SK-MEL-5 (cell line): ENCODE measurements around the gene LRRIQ4. TPM values are rescaled to one million over a fixed set of nuclear protein-coding genes. Genes with fewer than 3 reads are reported as not detected.

Source experiments
- DNase-seq: peaks from one replicate; pipeline ENCODE4 v3.0.0-alpha.2; 2016; ENCODE audit warnings: low read depth, low spot score
- in situ Hi-C: cut with HindIII; loops from 2 replicates; pipeline ENCODE4 v1.10.0; 2016; ENCODE audit warnings: low sequenced_read_pairs, high pct_unique_total_duplicates, low pct_unique_long_range_greater_than_20kb
- polyA plus RNA-seq, 2 experiments: library from polyadenylated mRNA; depleted of rRNA; stranded (reverse); fragments of >200 nt; gene quantifications; 2 replicates each; pipeline ENCODE4 v1.2.3, GENCODE V29; 2015
- total RNA-seq: library from RNA; depleted of rRNA; stranded (reverse); fragments of >200 nt; shearing (Covaris generic); gene quantifications from 2 replicates; pipeline ENCODE4 v1.2.3, GENCODE V29; 2014; rRNA removed

LRRIQ4 gene
- total RNA-seq = not detected in 2 replicates
- polyA plus RNA-seq (2015; cell fraction: cytosol; rRNA removed) = not detected in 2 replicates
- not detected in 2 replicates for polyA plus RNA-seq (2015; cell fraction: nucleus; rRNA removed)

- DNase-seq = peak; percentile 75
- in situ Hi-C loops = no loop called here
Observed at GRCh38 chr3:169812332-169813235, at the start of gene LRRIQ4, which contains the start of gene LRRC34. Gene LRRIQ4 (plus strand): TSS chr3:169812870. CDS start chr3:169821922, 9,052 bp downstream. Gene LRRC34 (minus strand): TSS chr3:169812904. CDS start chr3:169812548, 356 bp downstream.

GRCh38 chr3:169764312-169764881, 48.3 kb upstream of the LRRIQ4 start:
- in situ Hi-C loops = no loop called here
- DNase-seq = no peak

- in situ Hi-C loops = no loop called here
- peak; percentile 60 for DNase-seq
Observed at GRCh38 chr3:169764882-169765612, 47.6 kb upstream of the LRRIQ4 start, which contains the start of gene TERC. Gene TERC (minus strand): TSS chr3:169765060.

DNA sequence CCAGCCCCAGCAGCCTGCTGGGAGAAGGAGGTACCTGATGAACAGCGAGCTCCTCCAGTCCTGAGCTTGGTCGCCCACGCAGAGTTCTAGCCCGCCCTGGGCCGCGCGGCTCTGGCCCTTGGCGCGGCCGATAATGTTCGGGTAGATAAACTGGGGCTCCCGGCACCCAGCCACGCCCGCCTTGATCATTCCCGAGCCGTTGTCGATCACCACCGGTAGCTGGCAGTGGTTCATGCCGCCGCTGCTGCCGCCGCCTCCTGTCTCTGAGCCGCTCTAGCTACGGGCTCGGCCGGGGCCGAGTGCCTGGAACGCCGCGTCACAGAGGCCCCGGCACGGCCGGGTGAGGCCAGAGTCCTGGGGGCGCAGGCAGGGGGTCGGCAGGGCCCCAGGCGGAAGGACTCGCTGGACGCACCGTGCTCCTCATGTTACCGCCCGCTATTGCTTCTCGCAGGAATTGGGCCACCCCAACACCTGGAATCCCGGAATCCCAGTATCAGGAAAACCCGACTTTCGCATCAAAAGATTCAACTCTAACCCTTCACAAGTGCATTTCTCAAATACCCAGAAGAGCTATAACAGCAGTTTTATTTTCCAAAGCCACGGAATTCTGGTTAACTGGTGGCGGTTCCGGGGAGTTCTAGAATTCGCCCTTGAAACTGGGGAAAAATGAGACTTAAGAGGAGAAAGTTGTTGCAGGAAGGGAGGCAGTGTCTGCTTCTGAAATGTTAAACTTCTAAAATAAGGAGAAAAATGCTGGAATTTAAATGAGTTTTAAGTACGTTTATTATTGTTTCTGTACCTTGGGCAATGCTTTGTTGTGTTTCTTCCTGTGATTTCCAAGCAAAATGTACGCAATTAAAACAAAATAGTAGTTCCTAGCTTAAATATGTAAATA, 43.1 kb upstream of the LRRIQ4 start, which contains the start of gene ACTRT3:
Gene ACTRT3 (minus strand): TSS at position 275 of the 895 bp plus-strand sequence. CDS start 41 bp downstream, at position 234.
- DNase-seq = peak; percentile 18

DNA sequence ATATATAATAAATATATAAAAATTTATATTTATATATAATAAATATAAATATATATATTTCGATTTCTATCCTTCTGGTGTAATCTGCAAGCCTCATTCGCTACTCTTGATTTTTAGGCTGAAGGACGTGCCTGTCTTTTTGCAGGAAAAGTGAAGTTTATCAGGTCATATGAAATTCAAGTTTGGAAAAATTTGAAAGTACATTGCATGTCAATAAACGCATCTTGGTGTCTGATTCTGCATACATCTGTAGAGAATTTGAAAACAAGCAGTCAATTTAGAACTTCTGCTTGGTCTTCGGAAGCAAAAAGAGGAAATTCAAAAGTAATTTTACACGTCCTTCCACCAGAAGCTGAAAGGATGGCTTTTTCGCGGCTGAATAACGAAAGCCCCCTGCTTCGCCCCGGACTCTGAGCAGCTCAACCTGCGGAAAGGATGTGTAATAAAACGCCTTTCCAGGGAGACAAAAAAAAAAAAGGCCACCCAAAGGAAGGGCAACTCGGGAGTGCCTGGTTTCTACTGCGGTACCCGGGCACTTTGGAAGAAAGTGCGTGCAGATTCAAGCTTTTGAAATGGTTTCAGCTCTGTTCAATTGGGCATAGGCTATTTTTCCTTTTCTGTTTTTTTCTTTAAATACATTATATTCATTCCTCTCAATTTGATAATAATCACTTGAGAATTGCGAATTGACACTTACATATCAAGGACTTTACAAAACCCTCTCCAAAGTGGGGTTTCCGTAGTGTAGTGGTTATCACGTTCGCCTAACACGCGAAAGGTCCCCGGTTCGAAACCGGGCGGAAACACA, 41.0 kb upstream of the LRRIQ4 start:
- in situ Hi-C loops = no loop called here
- DNase-seq = peak; percentile 85

More for the DNA sequence above, 43.1 kb upstream of the LRRIQ4 start, which contains the start of gene ACTRT3:
- in situ Hi-C loops = no loop called here

DNA sequence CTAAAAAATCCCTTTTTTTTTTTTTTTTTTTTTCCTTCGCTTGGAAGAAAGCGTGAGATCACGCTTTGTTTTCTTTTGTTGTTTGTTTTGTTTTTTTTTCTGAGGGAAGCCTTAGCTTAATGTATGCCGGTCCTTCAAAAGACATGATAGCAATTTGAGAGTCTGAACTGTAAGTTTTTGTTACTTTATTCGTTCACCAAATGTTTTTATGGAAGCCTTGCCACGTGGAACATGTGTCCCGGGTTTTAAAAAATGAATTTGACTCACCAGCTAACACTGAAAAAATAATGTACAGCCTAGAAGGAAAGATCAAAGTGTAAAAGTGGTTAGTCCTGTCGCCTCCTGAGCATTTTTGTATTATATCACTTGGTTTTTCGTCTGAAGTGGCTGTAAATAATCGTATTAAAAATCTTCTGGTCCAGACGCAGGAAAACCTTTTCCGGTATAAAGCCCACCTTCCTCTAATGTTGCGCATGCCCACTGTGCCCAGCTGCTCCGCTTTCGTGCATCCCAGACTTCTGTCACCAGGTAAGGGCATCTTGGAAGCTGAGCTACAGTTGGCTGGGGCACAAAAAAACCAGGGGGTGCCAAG, 40.3 kb upstream of the LRRIQ4 start:
- in situ Hi-C loops = no loop called here
- DNase-seq = peak; percentile 88

GRCh38 chr3:169772897-169773816, 39.5 kb upstream of the LRRIQ4 start, which contains the start of gene MYNN:
Gene MYNN (plus strand): TSS chr3:169773396. CDS start chr3:169774296, 900 bp downstream.
- DNase-seq = peak; percentile 90
- in situ Hi-C loops = no loop called here

DNA sequence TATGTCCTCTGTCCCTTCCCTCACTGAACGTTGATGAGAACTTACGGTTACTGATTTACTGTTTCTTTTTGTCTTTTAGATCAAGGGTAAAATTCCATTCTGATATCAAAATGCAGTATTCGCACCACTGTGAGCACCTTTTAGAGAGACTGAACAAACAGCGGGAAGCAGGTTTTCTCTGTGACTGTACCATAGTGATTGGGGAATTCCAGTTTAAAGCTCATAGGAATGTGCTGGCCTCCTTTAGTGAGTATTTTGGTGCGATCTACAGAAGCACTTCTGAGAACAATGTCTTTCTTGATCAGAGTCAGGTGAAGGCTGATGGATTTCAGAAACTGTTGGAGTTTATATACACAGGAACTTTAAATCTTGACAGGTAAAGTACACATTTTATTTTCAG, 38.5 kb upstream of the LRRIQ4 start:
- DNase-seq = no peak
- in situ Hi-C loops = no loop called here

DNA sequence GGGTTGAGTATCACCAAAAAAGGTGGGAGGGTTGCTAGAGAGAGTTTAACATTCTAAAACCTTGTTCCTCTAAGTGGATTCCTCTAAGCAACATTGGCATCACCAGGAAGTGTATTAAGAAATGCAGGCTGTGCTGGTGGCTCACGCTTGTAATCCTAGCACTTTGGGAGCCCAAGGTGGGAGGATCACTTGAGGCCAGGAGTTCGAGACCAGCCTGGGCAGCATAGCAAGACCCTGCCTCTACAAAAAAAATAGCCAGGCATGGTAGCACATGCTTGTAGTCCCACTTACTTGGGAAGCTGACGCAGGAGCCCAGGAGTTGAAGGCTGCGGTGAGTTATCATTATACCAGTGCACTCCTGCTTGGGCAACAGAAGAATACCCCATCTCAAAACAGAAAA, 34.8 kb upstream of the LRRIQ4 start:
- in situ Hi-C loops = no loop called here
- DNase-seq = no peak

GRCh38 chr3:169780742-169781141, 31.9 kb upstream of the LRRIQ4 start:
- DNase-seq = no peak
- in situ Hi-C loops = no loop called here

- no peak for DNase-seq
- in situ Hi-C loops = no loop called here
Observed at GRCh38 chr3:169781209-169781855, 31.3 kb upstream of the LRRIQ4 start.

DNA sequence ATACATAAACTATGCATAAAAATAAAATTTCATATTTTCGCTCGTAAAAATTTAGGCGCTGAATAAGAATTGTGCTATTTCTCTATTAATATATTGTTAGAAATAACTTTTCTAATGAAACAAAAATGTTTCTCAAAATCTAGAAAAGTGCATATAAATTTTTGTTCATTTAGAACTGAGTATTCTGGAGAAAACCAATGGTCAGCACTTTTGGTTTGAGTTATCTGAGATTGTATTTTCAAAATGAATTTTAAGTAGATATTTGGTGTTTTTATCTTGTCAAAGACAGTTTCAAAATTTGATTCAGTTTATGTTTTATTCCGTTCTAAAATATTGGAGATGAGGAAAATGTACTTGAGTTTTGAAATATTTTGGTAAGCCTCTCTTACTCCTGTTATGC, 25.6 kb upstream of the LRRIQ4 start:
- DNase-seq = no peak
- in situ Hi-C loops = no loop called here

- DNase-seq = no peak
- in situ Hi-C loops = no loop called here
Observed at GRCh38 chr3:169787791-169788190, 24.9 kb upstream of the LRRIQ4 start.

- no peak for DNase-seq
- in situ Hi-C loops = no loop called here
Observed at GRCh38 chr3:169790219-169790618, 22.5 kb upstream of the LRRIQ4 start.
